ENCODE results near the gene PMM1.

GRCh38 chr22:41582694-41583093 is 6.9 kb downstream of the PMM1 start:
- TF ChIP-seq CTCF (IDR thresholded peaks at IDR 0.05) = no peak
- no peak for TF ChIP-seq POLR2A (IDR thresholded peaks at IDR 0.05)

Measured in uterus (tissue), 2 donors.